H9 (cell line): Measurements from ENCODE around the gene OPRD1. TPM values are rescaled to one million over a fixed set of nuclear protein-coding genes. Genes with fewer than 3 reads are reported as not detected.
A peak's percentile ranks its signal among the peaks of the same experiment; 100 is the strongest.

Experiments used
- DNase-seq: peaks from one replicate; pipeline ENCODE4 v3.0.0-alpha.2; 2017
- H2AFZ ChIP-seq: one replicate; pipeline ENCODE4 v1.6.1; 2013; ENCODE audit warnings: mild to moderate bottlenecking, low read length, control low read depth, moderate library complexity
- H2AK5ac ChIP-seq: 2 replicates; pipeline ENCODE4 v1.6.1; 2013; ENCODE audit warnings: low read length, control low read depth, mixed read lengths; ENCODE audit not compliant: insufficient read length
- H2BK120ac ChIP-seq: one replicate; pipeline ENCODE4 v1.6.1; 2013; ENCODE audit warnings: low read depth, mild to moderate bottlenecking, low read length, control low read depth, inconsistent platforms; ENCODE audit not compliant: poor library complexity, severe bottlenecking
- H2BK12ac ChIP-seq: 2 replicates; pipeline ENCODE4 v1.6.1; 2013; ENCODE audit warnings: low read length, control low read depth, mixed read lengths, low read depth; ENCODE audit not compliant: insufficient read length
- H2BK15ac ChIP-seq: 2 replicates; pipeline ENCODE4 v1.6.1; 2013; ENCODE audit warnings: low read depth, low read length, control low read depth
- H2BK20ac ChIP-seq: one replicate; pipeline ENCODE4 v1.6.1; 2013; ENCODE audit warnings: low read depth, mild to moderate bottlenecking, low read length, control low read depth, inconsistent platforms; ENCODE audit not compliant: poor library complexity, severe bottlenecking
- H2BK5ac ChIP-seq: 2 replicates; pipeline ENCODE4 v1.6.1; 2013; ENCODE audit warnings: low read length, control low read depth, mixed read lengths; ENCODE audit not compliant: insufficient read length
- H3K14ac ChIP-seq: 2 replicates; pipeline ENCODE4 v1.6.1; 2013; ENCODE audit warnings: low read length, control low read depth; ENCODE audit not compliant: insufficient read depth
- H3K18ac ChIP-seq: 2 replicates; pipeline ENCODE4 v1.6.1; 2013; ENCODE audit warnings: low read depth, mild to moderate bottlenecking, mixed read lengths, low read length, control low read depth; ENCODE audit not compliant: insufficient read length
- H3K23ac ChIP-seq: 2 replicates; pipeline ENCODE4 v1.6.1; 2013; ENCODE audit warnings: low read length, control low read depth, mixed read lengths, low read depth; ENCODE audit not compliant: insufficient read length
- H3K23me2 ChIP-seq: 2 replicates; pipeline ENCODE4 v1.6.1; 2013; ENCODE audit warnings: low read depth, mild to moderate bottlenecking, mixed read lengths, low read length, control low read depth; ENCODE audit not compliant: insufficient read length, poor library complexity, severe bottlenecking
- H3K27ac ChIP-seq: 2 replicates; pipeline ENCODE4 v1.5.1; 2013; ENCODE audit warnings: low read length, control low read depth, mixed read lengths, low read depth; ENCODE audit not compliant: insufficient read length
- H3K27me3 ChIP-seq: 2 replicates; pipeline ENCODE4 v1.6.1; 2013; ENCODE audit warnings: low read length, control low read depth, inconsistent platforms; ENCODE audit not compliant: insufficient read depth
- H3K4ac ChIP-seq: 2 replicates; pipeline ENCODE4 v1.6.1; 2013; ENCODE audit warnings: low read depth, mild to moderate bottlenecking, control low read depth, inconsistent platforms, low read length, moderate library complexity
- H3K4me1 ChIP-seq: 2 replicates; pipeline ENCODE4 v1.6.1; 2013; ENCODE audit warnings: low read length, control low read depth, inconsistent platforms; ENCODE audit not compliant: insufficient read depth
- H3K4me2 ChIP-seq: 2 replicates; pipeline ENCODE4 v1.6.1; 2013; ENCODE audit warnings: low read length, control low read depth, mixed read lengths; ENCODE audit not compliant: insufficient read length, insufficient read depth
- H3K56ac ChIP-seq: 2 replicates; pipeline ENCODE4 v1.6.1; 2013; ENCODE audit warnings: low read depth, mild to moderate bottlenecking, mixed read lengths, low read length, control low read depth; ENCODE audit not compliant: insufficient read length
- H3K79me1 ChIP-seq: 2 replicates; pipeline ENCODE4 v1.6.1; 2013; ENCODE audit warnings: low read depth, mild to moderate bottlenecking, moderate library complexity, low read length, control low read depth, inconsistent platforms; ENCODE audit not compliant: insufficient read depth, poor library complexity, severe bottlenecking
- H3K79me2 ChIP-seq: 2 replicates; pipeline ENCODE4 v1.6.1; 2013; ENCODE audit warnings: low read length, control low read depth, inconsistent platforms; ENCODE audit not compliant: insufficient read depth
- H3K9ac ChIP-seq: 2 replicates; pipeline ENCODE4 v1.6.1; 2013; ENCODE audit warnings: low read length, control low read depth, mixed read lengths; ENCODE audit not compliant: insufficient read length; ENCODE audit errors: extremely low read depth
- H3K9me3 ChIP-seq: one replicate; pipeline ENCODE4 v1.6.1; 2013; ENCODE audit warnings: low read depth, low read length, inconsistent platforms; ENCODE audit not compliant: control insufficient read depth
- H3T11ph ChIP-seq: one replicate; pipeline ENCODE4 v1.6.1; 2013; ENCODE audit warnings: mild to moderate bottlenecking, low read length, control low read depth, inconsistent platforms
- H4K20me1 ChIP-seq: one replicate; pipeline ENCODE4 v1.6.1; 2013; ENCODE audit not compliant: control insufficient read depth, insufficient read length, insufficient read depth
- H4K5ac ChIP-seq: 2 replicates; pipeline ENCODE4 v1.6.1; 2013; ENCODE audit warnings: low read depth, mild to moderate bottlenecking, mixed read lengths, low read length, control low read depth; ENCODE audit not compliant: insufficient read length
- H4K8ac ChIP-seq: replicated peaks from 2 replicates; pipeline ENCODE4 v1.6.1; 2013; ENCODE audit warnings: low read length, control low read depth, mixed read lengths, low read depth; ENCODE audit not compliant: insufficient read length
- H4K91ac ChIP-seq: 2 replicates; pipeline ENCODE4 v1.6.1; 2013; ENCODE audit warnings: low read depth, mild to moderate bottlenecking, moderate library complexity, mixed read lengths, low read length, control low read depth; ENCODE audit not compliant: insufficient read length
- H3K27ac Mint-ChIP-seq, 3 experiments: 2 replicates in 2 of 3; 3 replicates in 1 of 3; pipeline ENCODE4 v1.8.0; 2020 to 2021; ENCODE audit warnings: mixed read lengths in 3 of 3, mild to moderate bottlenecking in 1 of 3, moderate library complexity in 1 of 3
- H3K27me3 Mint-ChIP-seq: 2 replicates; pipeline ENCODE4 v1.8.0; 2021; ENCODE audit warnings: low read depth, mild to moderate bottlenecking, moderate library complexity, mixed read lengths
- H3K36me3 Mint-ChIP-seq, 3 experiments: 2 replicates in 2 of 3; 3 replicates in 1 of 3; pipeline ENCODE4 v1.8.0; 2020 to 2021; ENCODE audit warnings: low read depth in 3 of 3, mixed read lengths in 3 of 3; ENCODE audit not compliant: insufficient read depth in 1 of 3
- H3K4me1 Mint-ChIP-seq, 2 experiments: 2 replicates each; pipeline ENCODE4 v1.8.0; 2020; ENCODE audit warnings: mixed read lengths in 2 of 2
- H3K4me3 Mint-ChIP-seq, 2 experiments: 2 replicates in 1 of 2; 3 replicates in 1 of 2; pipeline ENCODE4 v1.8.0; 2020 to 2021; ENCODE audit warnings: mild to moderate bottlenecking in 2 of 2, mixed read lengths in 2 of 2, moderate library complexity in 1 of 2
- H3K9me3 Mint-ChIP-seq, 2 experiments: 2 replicates in 1 of 2; 3 replicates in 1 of 2; pipeline ENCODE4 v1.8.0; 2020; ENCODE audit warnings: mild to moderate bottlenecking in 2 of 2, mixed read lengths in 2 of 2, moderate library complexity in 1 of 2
- CTCF ChIP-seq: fragments of 200-600 bp; sonication (generic); conservative IDR thresholded peaks from 3 replicates; pipeline ENCODE4 v1.8.0; 2021; ENCODE audit warnings: antibody characterized with exemption, mild to moderate bottlenecking
- WGBS: extraction: QIAGEN DNeasy Blood & Tissue Kit; methylation state at CpG from one replicate; pipeline ENCODE4 v1.1.7; 2013; ENCODE audit warnings: missing lambda C conversion rate, low lambda C conversion rate, mixed read lengths; ENCODE audit not compliant: insufficient read length; ENCODE audit errors: extremely low coverage; 5-methylcytosine and 5-hydroxymethylcytosine counted together
- total RNA-seq: library from RNA; stranded (reverse); gene quantifications from 2 replicates; pipeline ENCODE4 v1.2.1, GENCODE V29; 2021

OPRD1 gene
- total RNA-seq, 1 experiment from 2014 or later = 1.8 TPM

GRCh38 chr1:28812669-28813468 is 899 bp downstream of the OPRD1 start:
- H2AFZ ChIP-seq = no peak overlapping the region
- peaks cover 25% of the 10 kb centered on the region for H3K27me3 ChIP-seq
- H3K27ac Mint-ChIP-seq = no peak overlapping the region; a peak in 1 of 7 replicates

More at GRCh38 chr1:28812669-28813468, 899 bp downstream of the OPRD1 start:
- H3K4ac ChIP-seq = no peak overlapping the region
- H3K9me3 ChIP-seq = no peaks in the 10 kb centered on the region
- peaks cover 0 to 8% (median 5%) of the 10 kb centered on the region in 3 experiments; a peak in 3 of 7 replicates for H3K36me3 Mint-ChIP-seq
- no peak overlapping the region for H3K18ac ChIP-seq
- H4K20me1 ChIP-seq = no peaks in the 10 kb centered on the region
- peaks cover 54% of the 10 kb centered on the region for H3K27me3 Mint-ChIP-seq
- no peak overlapping the region for H3K9ac ChIP-seq
- DNase-seq = no peak
- no peak overlapping the region for H3K23ac ChIP-seq
- H2AK5ac ChIP-seq = no peak overlapping the region
- H3K79me2 ChIP-seq = no peaks in the 10 kb centered on the region
- H3K79me1 ChIP-seq = no peaks in the 10 kb centered on the region
- H3K56ac ChIP-seq = no peak overlapping the region
- no peak overlapping the region for H4K5ac ChIP-seq
- H3K23me2 ChIP-seq = no peaks in the 10 kb centered on the region
- no peak overlapping the region for H2BK12ac ChIP-seq
- no peak overlapping the region for H2BK5ac ChIP-seq
- H3K4me1 ChIP-seq = no peaks in the 10 kb centered on the region
- no peak for TF ChIP-seq CTCF
- no peak overlapping the region for H3T11ph ChIP-seq
- no peak overlapping the region for H2BK120ac ChIP-seq
- no peak overlapping the region for H2BK15ac ChIP-seq
- peak overlapping the region; percentile 50; the same call in 1 of the 2 replicates for H3K14ac ChIP-seq
- H4K91ac ChIP-seq = no peak overlapping the region
- H3K9me3 Mint-ChIP-seq = peaks cover 2 to 10% of the 10 kb centered on the region in 2 experiments; a peak in 3 of 5 replicates
- no peak overlapping the region for H3K27ac ChIP-seq
- H3K4me1 Mint-ChIP-seq = peaks cover 9 to 25% of the 10 kb centered on the region in 2 experiments
- H2BK20ac ChIP-seq = no peak overlapping the region
- peak overlapping the region; percentile 56 to 75 for H3K4me3 Mint-ChIP-seq
- no CpG with 5 or more reads among the region's 34 CpGs for WGBS
- H4K8ac ChIP-seq = no peak overlapping the region
- peak overlapping the region; percentile 29 for H3K4me2 ChIP-seq
